GM12801 (cell line): ENCODE data around the gene KCNK3.

Experiments used
- CTCF ChIP-seq: IDR thresholded peaks from one replicate; pipeline ENCODE4 v1.5.1; 2011; ENCODE audit warnings: control low read depth; ENCODE audit not compliant: insufficient read length; ENCODE audit errors: extremely low read depth

KCNK3 gene

GRCh38 chr2:26692279-26692896 is at the start of gene KCNK3:
KCNK3 (plus strand) TSS chr2:26692722; CDS start chr2:26692876, 154 bp downstream.
- no peak for TF ChIP-seq CTCF

- TF ChIP-seq CTCF: no peak
Measured at GRCh38 chr2:26644188-26644835, 48.2 kb upstream of the KCNK3 start.

- TF ChIP-seq CTCF: no peak
Measured at GRCh38 chr2:26645762-26646161, 46.8 kb upstream of the KCNK3 start.

- no peak for TF ChIP-seq CTCF
Measured at GRCh38 chr2:26646986-26647672, 45.4 kb upstream of the KCNK3 start.

- no peak for TF ChIP-seq CTCF
Measured at GRCh38 chr2:26647981-26648380, 44.5 kb upstream of the KCNK3 start.

GRCh38 chr2:26648516-26648915 is 44.0 kb upstream of the KCNK3 start:
- no peak for TF ChIP-seq CTCF

- no peak for TF ChIP-seq CTCF
Measured at GRCh38 chr2:26649322-26649721, 43.2 kb upstream of the KCNK3 start.
